ENCODE measurements around the gene MYO1E.
"Not testable (repeated sequence)": the region's sequence is repeated elsewhere in the genome, so short reads cannot be mapped to it uniquely, and the experiment has no call there.

The MYO1E gene

GRCh38 chr15:59350421-59350732, 22.3 kb downstream of the MYO1E start:
- DNase-seq (ENCODE audit: low read depth) = no peak

GRCh38 chr15:59349680-59350420, 22.8 kb downstream of the MYO1E start:
- DNase-seq (ENCODE audit: low read depth) = peak; percentile 96

GRCh38 chr15:59347915-59348314, 24.8 kb downstream of the MYO1E start:
- DNase-seq (ENCODE audit: low read depth) = no peak

GRCh38 chr15:59346951-59347350, 25.7 kb downstream of the MYO1E start:
- no peak for DNase-seq (ENCODE audit: low read depth)

GRCh38 chr15:59345326-59345725, 27.3 kb downstream of the MYO1E start:
- DNase-seq (ENCODE audit: low read depth) = no peak

GRCh38 chr15:59344311-59344710, 28.4 kb downstream of the MYO1E start:
- no peak for DNase-seq (ENCODE audit: low read depth)

- DNase-seq (ENCODE audit: low read depth) = peak; percentile 44
These were observed 32.3 kb downstream of the MYO1E start for GRCh38 chr15:59340325-59340724.

GRCh38 chr15:59339252-59339672, 33.4 kb downstream of the MYO1E start:
- peak; percentile 82 for DNase-seq (ENCODE audit: low read depth)

- no peak for DNase-seq (ENCODE audit: low read depth)
These were observed 34.3 kb downstream of the MYO1E start for GRCh38 chr15:59338414-59338813.

- DNase-seq (ENCODE audit: low read depth) = not testable (repeated sequence)
These were observed 35.9 kb downstream of the MYO1E start for GRCh38 chr15:59336725-59337124.

GRCh38 chr15:59335207-59335786, 37.4 kb downstream of the MYO1E start:
- DNase-seq (ENCODE audit: low read depth) = peak; percentile 28

- no peak for DNase-seq (ENCODE audit: low read depth)
These were observed 38.6 kb downstream of the MYO1E start for GRCh38 chr15:59334076-59334415.

GRCh38 chr15:59333401-59334075, 39.1 kb downstream of the MYO1E start:
- DNase-seq (ENCODE audit: low read depth) = no peak

- no peak for DNase-seq (ENCODE audit: low read depth)
These were observed 40.7 kb downstream of the MYO1E start for GRCh38 chr15:59332009-59332408.

- no peak for DNase-seq (ENCODE audit: low read depth)
These were observed 42.0 kb downstream of the MYO1E start for GRCh38 chr15:59330649-59331048.

GRCh38 chr15:59329570-59330350, 42.9 kb downstream of the MYO1E start:
- DNase-seq (ENCODE audit: low read depth) = peak; percentile 90

- DNase-seq (ENCODE audit: low read depth) = no peak
These were observed 43.6 kb downstream of the MYO1E start for GRCh38 chr15:59329091-59329490.

GRCh38 chr15:59327942-59328341, 44.7 kb downstream of the MYO1E start:
- no peak for DNase-seq (ENCODE audit: low read depth)

- no peak for DNase-seq (ENCODE audit: low read depth)
These were observed 45.8 kb downstream of the MYO1E start for GRCh38 chr15:59326856-59327255.

GRCh38 chr15:59322056-59322759, 50.5 kb downstream of the MYO1E start:
- DNase-seq (ENCODE audit: low read depth) = no peak

- DNase-seq (ENCODE audit: low read depth) = no peak
These were observed 51.5 kb downstream of the MYO1E start for GRCh38 chr15:59321000-59321689.

GRCh38 chr15:59317211-59317610, 55.5 kb downstream of the MYO1E start:
- no peak for DNase-seq (ENCODE audit: low read depth)

Measured in iris pigment epithelial cell (primary cell).